ENCODE measurements around the gene CACNA1G.

The CACNA1G gene

DNA sequence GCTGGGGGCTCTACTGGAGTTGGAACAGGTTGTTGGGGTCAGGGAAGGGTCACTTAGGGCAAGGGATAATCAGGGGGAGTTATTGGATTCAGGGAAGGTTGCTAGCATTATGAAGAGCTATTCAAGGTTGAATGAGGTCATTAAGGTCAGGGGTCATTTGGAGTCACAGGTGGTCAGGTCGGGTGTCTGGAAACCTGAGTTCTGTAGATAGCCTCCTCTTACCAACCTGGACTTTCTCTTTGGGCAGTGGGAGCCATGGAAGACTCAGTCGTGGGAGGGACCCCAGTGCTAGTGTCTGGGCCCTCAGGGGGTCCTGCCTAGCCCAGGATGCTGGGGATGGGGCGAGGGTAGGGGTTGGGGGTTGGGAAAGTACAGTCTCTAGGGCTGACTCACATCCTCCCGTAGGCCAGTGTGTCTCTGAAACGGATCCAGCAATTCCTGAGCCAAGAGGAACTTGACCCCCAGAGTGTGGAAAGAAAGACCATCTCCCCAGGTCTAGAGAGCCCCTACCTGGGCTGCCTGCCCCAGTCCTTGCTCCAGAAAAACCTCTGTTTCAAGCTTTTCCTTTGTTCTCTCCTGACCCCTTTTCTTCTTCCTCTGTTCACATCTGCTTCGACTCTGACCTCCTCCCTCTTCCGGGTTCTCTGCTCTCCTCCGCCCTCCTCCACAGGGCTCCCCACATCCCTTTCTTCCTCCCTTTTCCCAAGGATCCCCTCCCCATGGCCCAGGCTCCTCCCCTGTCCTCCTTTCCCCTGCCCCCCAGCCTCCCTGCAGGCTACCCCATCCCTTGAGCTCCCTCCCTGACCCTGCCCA lies 107.7 kb downstream of the CACNA1G start:
- Histone ChIP-seq H3K36me3 (no peaks in the 10 kb centered on the region), H3K9me3 (no peaks in the 10 kb centered on the region), H3K4me3 (no peak overlapping the region), H3K27me3 (no peaks in the 10 kb centered on the region), H3K27ac (no peak overlapping the region), H3K4me1 (no peaks in the 10 kb centered on the region)
- DNase-seq, result no peak
- intact Hi-C loops (cut with DNase I; ENCODE audit: low total_unique reads), result no loop called here
- TF ChIP-seq, protein P1, sequence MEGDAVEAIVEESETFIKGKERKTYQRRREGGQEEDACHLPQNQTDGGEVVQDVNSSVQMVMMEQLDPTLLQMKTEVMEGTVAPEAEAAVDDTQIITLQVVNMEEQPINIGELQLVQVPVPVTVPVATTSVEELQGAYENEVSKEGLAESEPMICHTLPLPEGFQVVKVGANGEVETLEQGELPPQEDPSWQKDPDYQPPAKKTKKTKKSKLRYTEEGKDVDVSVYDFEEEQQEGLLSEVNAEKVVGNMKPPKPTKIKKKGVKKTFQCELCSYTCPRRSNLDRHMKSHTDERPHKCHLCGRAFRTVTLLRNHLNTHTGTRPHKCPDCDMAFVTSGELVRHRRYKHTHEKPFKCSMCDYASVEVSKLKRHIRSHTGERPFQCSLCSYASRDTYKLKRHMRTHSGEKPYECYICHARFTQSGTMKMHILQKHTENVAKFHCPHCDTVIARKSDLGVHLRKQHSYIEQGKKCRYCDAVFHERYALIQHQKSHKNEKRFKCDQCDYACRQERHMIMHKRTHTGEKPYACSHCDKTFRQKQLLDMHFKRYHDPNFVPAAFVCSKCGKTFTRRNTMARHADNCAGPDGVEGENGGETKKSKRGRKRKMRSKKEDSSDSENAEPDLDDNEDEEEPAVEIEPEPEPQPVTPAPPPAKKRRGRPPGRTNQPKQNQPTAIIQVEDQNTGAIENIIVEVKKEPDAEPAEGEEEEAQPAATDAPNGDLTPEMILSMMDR (IDR thresholded peaks at IDR 0.05), result no peak

DNA sequence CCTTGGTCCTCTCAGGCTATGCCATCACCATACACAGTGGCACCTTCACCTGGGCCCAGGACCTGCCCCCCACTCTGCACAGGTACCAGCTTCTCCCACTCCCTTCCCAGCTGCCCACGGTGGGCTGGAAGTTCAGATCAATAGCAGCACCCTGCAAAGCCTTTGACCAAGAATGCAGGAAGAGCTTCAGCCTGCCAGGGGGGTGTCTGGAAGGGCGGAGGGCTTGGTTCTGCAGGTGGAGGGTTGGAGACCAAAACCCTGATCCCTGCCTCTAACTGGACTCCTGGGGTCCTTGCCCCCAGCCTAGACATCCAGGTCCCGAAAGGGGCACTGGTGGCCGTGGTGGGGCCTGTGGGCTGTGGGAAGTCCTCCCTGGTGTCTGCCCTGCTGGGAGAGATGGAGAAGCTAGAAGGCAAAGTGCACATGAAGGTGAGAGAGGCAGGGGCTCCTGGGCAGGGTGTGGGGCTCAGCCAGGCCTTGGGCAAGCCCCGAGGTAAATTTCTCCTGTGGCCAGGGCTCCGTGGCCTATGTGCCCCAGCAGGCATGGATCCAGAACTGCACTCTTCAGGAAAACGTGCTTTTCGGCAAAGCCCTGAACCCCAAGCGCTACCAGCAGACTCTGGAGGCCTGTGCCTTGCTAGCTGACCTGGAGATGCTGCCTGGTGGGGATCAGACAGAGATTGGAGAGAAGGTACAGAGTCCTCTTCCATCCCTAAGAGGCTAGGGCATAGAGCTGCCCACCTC lies 108.5 kb downstream of the CACNA1G start:
- no peak for DNase-seq

DNA sequence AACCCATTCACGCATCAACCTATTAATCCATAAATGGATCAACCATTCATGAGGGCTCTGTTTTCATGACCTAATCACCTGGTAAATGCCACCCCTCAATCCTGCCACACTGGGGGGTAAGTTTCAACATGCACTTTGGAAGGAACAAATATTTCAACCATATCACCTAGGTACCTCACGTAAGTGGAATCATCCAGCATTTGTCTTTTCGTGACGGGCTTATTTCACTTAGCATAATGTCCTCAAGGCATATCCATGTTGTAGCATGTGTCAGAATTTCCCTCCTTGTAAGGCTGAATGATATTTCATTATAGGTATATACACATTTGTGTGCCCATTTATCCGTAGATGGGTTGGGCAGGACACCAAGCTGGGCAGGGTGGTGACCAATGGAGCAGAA lies 111.6 kb downstream of the CACNA1G start:
- no peaks in the 10 kb centered on the region for H3K9me3 ChIP-seq
- H3K27me3 ChIP-seq, result no peaks in the 10 kb centered on the region
- TF ChIP-seq, protein P1 (IDR thresholded peaks at IDR 0.05), result no peak
- H3K4me3 ChIP-seq, result no peak overlapping the region
- DNase-seq, result no peak
- H3K4me1 ChIP-seq, result no peaks in the 10 kb centered on the region
- H3K27ac ChIP-seq, result no peak overlapping the region
- H3K36me3 ChIP-seq, result peaks cover 0 to 11% (median 0%) of the 10 kb centered on the region in 3 donors
- intact Hi-C loops (cut with DNase I; ENCODE audit: low total_unique reads), result no loop called here

More for the DNA sequence above, 108.5 kb downstream of the CACNA1G start:
- H3K36me3 ChIP-seq, result no peaks in the 10 kb centered on the region
- no peaks in the 10 kb centered on the region for H3K9me3 ChIP-seq
- no peaks in the 10 kb centered on the region for H3K4me1 ChIP-seq
- intact Hi-C loops (cut with DNase I; ENCODE audit: low total_unique reads), result no loop called here
- no peak overlapping the region for H3K27ac ChIP-seq
- H3K27me3 ChIP-seq, result no peaks in the 10 kb centered on the region
- H3K4me3 ChIP-seq, result no peak overlapping the region
- TF ChIP-seq, protein P1 (IDR thresholded peaks at IDR 0.05), result no peak

DNA sequence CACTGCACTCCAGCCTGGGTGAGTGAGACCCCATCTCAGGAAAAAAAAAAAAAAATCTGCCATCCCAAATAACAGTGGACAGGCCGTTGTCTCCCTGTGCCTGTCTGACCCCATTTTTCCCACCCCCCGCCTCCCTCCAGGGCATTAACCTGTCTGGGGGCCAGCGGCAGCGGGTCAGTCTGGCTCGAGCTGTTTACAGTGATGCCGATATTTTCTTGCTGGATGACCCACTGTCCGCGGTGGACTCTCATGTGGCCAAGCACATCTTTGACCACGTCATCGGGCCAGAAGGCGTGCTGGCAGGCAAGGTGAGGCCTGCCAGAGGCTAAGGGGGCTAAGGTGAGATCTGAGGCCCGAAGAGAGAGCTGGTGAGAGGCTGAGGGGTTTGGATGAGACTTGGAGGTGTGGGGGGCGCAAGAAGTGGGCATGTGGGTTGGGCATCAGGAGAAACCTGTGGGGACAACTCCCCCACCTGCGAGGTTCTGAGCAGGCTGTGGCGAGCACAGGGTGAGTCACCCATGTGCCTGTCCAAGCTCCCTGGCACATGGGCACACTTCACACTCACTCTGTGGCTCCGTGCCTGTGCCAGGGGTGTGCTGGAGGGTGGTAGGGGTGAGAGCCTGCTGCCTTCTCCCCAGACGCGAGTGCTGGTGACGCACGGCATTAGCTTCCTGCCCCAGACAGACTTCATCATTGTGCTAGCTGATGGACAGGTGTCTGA lies 112.5 kb downstream of the CACNA1G start:
- H3K27ac ChIP-seq, result no peak overlapping the region
- no peaks in the 10 kb centered on the region for H3K4me1 ChIP-seq
- H3K4me3 ChIP-seq, result no peak overlapping the region
- no peaks in the 10 kb centered on the region for H3K9me3 ChIP-seq
- TF ChIP-seq, protein P1 (IDR thresholded peaks at IDR 0.05), result no peak
- peaks cover 0 to 15% (median 0%) of the 10 kb centered on the region in 3 donors for H3K36me3 ChIP-seq
- no peaks in the 10 kb centered on the region for H3K27me3 ChIP-seq
- DNase-seq, result peak in 1 of 2 donors; percentile 70
- intact Hi-C loops (cut with DNase I; ENCODE audit: low total_unique reads), result no loop called here

DNA sequence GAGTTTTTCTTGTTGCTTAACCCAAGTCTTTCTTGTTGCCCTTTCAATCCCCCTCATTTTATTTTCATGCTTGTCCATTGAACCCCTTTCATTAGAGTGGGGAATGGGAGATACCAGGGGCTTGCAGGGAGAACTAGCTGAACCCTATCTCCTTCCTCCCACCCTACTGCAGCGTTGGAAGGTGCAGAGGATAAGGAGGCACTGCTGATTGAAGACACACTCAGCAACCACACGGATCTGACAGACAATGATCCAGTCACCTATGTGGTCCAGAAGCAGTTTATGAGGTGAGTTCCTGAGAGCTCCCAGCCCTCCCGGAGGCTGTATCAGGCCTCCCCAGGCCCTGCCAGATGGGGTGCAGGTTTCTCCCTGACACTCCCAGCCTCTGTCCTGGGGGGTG lies 114.7 kb downstream of the CACNA1G start:
- H3K9me3 ChIP-seq, result no peaks in the 10 kb centered on the region
- TF ChIP-seq, protein P1 (IDR thresholded peaks at IDR 0.05), result no peak
- intact Hi-C loops (cut with DNase I; ENCODE audit: low total_unique reads), result no loop called here
- H3K36me3 ChIP-seq, result peaks cover 0 to 22% (median 0%) of the 10 kb centered on the region in 3 donors
- H3K27ac ChIP-seq, result no peak overlapping the region
- H3K27me3 ChIP-seq, result no peaks in the 10 kb centered on the region
- DNase-seq, result peak in 1 of 2 donors; percentile 57
- no peaks in the 10 kb centered on the region for H3K4me1 ChIP-seq
- H3K4me3 ChIP-seq, result no peak overlapping the region

Data from tibial artery (tissue), 4 donors.